Urothelium cell line (cell line): ENCODE measurements around the gene SCRN1.
"Not testable (repeated sequence)": the region's sequence is repeated elsewhere in the genome, so short reads cannot be mapped to it uniquely, and the experiment has no call there.

ENCODE experiments used
- DNase-seq: peaks from one replicate; pipeline ENCODE4 v3.0.0; 2011; ENCODE audit warnings: low spot score, mixed read lengths
- FAIRE-seq: peaks from 2 replicates; lab custom pipeline; 2011; peaks lifted over from hg19 to GRCh38; lab: Jason Lieb, UNC

The SCRN1 gene

DNA sequence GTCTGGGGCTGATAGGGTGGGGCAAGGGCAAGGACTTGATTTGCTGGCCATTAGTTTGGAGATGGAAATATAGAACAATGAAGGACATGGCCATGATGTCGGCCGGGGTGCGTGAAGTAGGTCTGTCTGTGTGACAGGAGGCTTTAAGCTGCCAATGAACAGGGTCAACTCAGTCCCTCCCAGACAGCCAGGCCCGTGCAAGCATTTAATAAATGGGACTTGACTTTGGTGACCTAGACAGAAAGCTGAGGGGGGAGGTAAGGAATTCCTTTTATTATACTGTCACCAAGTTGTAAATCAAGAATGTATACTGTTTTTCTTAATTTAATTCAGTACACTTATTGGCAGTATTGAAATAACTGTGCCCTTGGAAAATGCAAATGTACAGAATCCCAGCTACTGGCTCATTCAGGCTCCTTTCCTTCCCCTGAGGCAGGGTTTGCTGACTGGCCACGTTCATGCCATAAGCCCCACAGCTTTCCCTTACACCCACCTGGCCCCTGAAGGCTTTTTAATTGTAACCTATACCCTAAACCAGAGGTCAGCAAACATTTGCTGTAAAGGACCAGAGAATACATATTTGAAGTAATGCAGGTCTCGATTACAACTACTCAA, 96.1 kb downstream of the SCRN1 start:
- no peak for FAIRE-seq
- DNase-seq = no peak

DNA sequence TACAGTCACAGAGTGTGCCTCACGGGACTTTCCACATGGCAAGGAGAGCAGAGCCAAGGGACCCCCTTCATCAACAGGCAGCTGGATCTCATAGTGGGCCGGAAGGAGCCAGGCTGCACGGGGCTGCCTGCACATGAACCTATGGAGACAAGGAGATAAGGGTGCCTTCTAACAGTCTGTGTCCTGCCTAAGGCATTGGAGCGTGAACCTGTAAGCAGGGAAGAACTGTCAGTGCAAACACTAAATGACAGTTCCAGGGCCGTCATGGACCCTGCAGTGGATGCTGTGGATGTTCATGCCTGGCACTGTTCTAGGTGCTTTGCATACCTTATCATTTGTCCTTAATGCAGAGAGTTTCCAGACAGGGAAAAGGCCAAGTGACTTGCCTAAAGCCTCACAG, 97.4 kb downstream of the SCRN1 start:
- FAIRE-seq (no peak), DNase-seq (no peak)

DNA sequence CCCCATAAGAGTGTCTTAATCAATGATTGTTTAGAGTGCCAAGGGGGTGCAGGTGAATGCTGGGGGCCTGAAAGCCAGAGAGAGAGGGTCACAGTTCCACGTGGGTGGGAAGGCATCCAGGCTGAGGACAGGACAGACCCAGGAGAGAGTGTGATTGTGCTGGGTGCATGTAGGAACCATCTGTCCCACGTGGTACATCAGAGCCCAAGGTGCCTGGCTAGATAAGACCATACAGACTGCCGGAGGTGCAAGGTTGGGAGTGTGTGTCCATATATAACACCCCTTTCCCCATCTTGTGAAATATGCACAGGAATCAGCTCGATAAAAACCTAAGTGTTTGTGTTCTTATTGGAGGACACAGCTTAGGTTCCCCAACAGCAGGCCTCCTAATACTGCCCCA, 97.8 kb downstream of the SCRN1 start:
- DNase-seq (no peak), FAIRE-seq (no peak)

DNA sequence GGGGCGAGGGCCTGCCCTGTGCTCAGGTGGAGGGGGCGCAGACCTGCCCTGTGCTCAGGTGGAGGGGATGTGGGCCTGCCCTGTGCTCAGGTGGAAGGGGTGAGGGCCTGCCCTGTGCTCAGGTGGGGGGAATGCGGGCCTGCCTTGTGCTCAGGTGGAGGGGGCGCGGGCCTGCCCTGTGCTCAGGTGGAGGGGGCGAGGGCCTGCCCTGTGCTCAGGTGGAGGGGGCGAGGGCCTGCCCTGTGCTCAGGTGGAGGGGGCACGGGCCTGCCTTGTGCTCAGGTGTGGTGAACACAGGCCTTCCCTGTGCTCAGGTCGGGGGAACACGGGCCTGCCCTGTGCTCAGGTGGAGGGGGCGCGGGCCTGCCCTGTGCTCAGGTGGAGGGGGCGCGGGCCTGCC, 98.8 kb downstream of the SCRN1 start:
- not testable (repeated sequence) for DNase-seq, FAIRE-seq

DNA sequence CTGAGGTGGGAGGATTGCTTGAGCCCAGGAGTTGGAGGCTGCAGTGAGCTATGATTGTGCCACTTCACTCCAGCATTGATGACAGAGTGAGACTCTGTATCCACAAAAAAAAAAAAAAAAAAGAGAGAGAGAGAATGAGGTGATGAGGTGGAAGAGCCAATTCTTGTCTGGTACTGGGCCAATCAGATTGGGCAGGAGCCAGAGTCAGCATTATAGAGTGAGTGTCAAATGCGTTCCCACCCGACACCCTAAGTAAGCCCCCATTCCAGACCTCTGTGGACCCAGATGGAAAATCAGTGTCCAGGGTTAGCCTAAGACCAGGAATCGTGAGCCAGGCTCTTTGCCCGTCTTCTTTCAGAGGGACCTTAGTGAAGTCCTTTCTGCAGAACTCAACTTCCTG, 99.3 kb downstream of the SCRN1 start:
- no peak for FAIRE-seq

DNA sequence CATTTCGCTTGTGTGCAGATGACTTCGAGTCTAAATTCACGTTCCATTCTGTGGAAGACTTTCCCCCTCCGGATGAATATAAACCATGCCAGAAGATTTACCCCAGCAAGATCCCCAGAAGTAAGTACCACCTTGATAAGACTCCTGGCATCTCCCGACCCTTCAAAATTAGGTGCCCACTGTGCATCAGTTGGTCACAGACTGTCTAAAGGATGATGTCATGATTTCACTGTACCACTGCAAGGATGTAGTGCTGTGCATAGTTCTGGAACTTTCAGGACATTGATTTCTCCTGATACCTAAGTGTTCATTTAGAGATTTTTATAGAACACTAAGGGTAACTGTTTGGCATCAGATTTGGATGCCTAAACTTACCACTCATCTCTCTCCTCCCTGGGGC, 100.3 kb downstream of the SCRN1 start:
- FAIRE-seq = peak; percentile 32
- no peak for DNase-seq

More for the DNA sequence above, 99.3 kb downstream of the SCRN1 start:
- no peak for DNase-seq

DNA sequence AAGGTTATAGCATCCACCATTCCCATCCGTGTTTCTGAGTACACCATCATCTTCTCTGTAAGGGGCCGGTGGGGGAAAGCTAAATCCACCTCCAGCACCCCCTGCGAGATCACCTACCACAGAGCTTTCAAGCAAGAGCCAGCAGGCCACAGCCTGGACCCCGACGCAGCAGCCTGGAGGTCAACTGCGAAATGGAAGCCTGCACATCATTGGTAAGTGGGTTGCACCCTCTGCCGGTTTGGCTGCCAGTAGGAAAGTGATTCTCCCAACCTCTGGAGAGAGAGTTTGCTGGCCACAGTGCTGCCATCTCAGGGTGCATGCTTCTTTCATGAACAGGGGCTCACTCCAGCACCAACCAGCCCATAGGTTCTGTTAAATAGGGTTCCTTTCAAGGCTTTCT, 101.6 kb downstream of the SCRN1 start:
- FAIRE-seq (no peak), DNase-seq (no peak)

DNA sequence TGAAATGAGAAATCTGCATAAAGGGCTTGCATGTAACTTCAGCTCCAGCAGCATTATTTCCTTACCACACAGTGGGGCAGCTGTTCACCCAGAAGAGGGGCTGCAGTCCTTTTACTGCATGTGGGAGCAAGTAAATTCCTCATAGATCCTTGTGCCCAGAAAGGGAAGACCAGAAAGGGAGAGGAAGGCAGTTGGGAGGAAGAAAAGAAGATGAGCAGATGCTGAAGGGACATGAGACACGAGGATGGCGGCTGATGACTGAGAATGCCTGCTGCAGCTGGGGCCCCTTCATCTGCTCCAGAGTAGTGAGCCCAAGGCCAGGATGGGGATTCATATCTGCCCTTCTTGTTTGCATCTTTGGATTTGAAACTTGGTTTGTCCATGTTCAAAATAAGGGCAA, 102.8 kb downstream of the SCRN1 start:
- FAIRE-seq (no peak), DNase-seq (no peak)

DNA sequence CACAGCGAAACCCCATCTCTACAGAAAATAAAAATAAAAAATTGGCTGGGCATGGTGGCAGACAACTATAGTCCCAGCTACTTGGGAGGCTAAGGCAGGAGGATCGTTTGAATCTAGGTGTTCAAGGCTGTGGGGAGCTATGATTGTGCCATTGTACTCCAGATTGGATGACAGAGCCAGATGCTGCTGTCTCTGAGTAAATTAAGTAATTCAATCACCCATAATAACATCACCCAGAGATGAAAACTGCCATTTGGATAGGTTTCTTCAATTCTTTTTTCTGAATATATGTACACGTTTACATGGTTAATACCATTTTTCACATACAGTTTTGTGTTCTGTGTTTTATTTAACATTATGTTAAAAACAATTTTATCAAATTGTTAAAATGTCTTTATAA, 104.0 kb downstream of the SCRN1 start:
- FAIRE-seq (no peak), DNase-seq (no peak)

DNA sequence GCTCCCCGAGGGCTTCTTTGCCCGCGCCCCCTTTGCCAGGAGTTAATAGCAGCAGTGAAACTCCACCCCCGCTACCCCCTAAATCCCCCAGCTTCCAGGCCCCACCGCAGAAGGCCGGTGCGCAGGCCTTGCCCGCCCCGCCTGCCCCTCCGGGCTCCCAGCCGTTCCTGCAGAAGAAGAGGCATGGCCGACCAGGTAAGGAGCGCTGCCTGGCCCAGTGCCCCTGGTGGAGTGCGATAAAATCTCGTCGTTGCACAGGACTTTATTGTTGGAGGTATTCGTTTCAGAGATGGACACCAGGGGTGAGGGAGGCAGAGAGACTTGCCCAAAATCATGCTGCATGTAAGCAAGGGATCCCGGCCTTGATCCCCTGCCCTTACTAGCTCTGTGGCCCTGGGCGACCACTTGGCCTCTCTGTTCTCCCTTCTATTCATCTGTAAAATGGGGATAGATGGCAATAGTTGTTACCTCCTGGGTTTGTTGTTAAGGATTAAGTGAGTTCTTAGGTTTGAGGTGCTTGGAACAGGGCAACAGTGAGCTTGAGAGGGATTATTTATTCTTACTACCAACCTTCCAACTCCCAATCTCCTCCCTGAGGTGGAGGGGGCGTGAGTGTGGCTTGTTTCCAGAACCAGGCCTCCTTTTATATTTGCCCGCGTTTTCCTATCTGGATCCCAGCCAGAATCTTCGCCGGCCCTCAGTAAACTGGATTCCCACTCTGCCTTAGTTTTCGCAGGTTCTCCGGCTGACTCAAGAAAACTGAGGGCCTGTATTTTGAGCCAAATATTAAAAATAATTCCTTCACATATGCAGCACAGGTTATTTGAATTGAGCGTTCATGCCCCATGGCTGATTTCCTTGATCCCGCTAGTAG, 105.0 kb downstream of the SCRN1 start:
- FAIRE-seq (no peak), DNase-seq (no peak)

DNA sequence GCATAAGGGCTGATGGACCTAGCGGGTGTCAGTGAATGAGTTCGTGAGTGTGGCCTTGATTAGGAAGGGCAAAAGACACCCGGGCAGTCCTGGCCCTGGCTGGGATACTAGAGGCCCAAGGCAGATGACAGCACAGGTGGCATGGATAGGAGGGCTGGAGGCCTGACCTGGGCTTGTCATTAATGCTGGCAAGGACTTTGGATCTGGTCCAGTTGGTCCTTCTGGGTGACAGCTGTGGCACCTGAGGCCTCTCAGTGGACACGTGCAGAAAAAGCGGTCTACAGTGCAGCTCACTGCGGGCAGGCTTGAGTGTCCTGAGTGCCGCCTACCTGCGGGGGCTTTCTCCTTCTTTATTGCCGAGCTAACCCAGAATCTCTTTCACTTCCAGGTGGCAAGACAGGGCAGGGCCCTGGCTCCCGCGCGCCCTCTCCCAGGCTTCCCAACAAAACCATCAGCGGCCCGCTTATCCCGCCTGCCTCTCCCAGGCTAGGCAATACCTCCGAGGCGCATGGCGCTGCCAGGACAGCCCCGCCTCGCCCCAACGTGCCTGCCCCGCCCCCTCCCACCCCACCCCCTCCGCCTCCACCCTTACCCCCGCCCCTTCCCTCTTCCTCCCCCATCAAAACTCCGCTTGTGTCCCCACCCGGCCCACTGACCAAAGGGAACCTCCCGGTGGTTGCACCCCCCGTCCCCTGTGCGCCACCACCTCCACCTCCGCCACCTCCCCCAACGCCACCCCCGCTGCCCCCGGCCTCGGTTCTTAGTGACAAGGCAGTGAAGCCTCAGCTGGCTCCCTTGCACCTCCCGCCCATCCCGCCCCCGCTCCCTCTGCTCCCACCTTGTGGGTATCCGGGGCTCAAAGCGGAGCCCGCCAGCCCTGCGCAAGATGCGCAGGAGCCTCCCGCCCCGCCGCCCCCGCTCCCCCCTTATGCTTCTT, 105.9 kb downstream of the SCRN1 start:
- DNase-seq (no peak), FAIRE-seq (no peak)

DNA sequence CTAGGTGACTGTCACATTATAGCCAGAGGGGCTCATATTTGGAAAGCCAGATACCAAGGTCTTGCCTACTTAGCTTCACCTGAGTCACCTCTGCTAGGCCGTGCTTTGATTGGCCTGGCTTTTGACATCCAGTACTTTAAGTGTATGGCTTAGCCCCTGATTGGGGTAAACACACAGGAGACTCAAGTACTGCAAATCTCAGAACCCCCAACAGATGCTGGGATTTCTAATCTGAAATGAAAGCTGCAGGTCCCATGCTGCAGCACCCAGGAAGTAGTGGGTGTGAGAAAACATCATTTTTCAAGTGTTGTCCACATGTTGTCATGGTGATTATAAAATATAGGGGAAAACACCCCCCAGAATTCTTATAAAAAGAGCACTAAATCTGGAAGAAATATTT, 107.1 kb downstream of the SCRN1 start:
- FAIRE-seq (no peak), DNase-seq (no peak)

DNA sequence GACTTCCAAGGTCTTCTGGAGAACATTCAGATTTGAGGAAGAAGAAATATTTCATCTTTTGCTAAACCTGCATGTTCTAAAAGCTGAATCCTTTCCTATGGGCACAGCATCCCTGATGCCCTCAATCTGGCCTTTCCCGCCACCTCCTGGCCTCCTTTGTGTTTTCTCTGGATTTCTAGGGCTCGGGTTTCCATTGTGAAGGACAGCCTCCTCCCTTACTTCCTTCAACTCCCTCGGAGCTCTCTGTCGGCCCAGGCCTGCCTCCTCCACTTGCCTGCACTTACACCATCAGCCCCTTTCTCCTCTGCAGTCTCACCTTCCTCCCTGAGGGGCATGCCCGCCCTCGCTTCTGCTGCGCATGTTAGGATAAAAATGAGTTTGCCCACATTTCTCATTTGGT, 107.9 kb downstream of the SCRN1 start:
- FAIRE-seq = peak; percentile 44

DNA sequence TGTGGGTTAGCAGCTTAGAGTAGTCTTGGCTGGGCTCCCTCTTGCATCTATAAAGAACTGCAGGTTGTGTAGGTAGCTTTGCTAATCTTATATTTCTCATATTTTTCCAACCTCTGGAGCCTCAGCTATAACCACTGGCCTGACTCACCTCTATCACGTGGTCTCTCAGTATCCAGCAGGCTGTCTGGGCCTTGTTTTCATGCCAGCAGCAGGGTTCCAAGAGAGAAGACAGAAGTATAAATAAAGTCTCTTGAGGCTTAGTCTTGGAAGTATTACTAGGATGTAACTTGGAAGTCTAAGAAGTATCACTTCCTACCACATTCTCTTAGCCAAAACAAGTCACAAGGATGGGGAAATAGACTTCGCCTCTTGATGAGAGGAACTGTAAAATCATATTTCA, 110.0 kb downstream of the SCRN1 start:
- FAIRE-seq = no peak

More for the DNA sequence above, 107.9 kb downstream of the SCRN1 start:
- no peak for DNase-seq

DNA sequence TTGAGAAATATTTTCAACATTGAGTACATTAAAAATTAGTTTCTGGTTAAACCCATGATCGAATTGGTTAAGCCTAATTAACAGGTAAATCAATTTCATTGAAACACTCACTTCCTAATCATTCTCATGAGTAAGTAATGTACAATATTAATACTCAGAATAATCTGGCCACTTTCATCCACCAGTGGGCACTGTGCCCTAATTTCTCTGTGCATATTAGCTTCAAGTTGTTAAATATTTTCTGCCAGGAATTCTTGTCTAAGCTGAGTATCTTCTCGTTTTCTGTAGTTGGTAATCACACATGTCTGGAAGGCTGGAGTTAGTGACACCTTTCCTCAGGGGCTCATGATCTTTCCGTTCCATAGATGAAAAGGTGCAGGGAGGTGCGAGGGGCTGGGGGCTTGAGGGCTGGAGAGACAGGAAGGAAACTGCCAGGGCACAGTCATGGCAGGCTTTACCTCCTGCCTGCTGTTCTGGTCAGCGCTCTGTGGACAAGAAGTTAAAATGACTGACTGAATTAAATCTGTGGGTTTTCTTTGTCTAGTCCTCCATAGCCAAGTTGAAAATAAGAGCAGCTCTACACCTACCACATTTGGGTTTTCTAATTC, 111.4 kb downstream of the SCRN1 start:
- no peak for FAIRE-seq

More for the DNA sequence above, 110.0 kb downstream of the SCRN1 start:
- peak; percentile 58 for DNase-seq

DNA sequence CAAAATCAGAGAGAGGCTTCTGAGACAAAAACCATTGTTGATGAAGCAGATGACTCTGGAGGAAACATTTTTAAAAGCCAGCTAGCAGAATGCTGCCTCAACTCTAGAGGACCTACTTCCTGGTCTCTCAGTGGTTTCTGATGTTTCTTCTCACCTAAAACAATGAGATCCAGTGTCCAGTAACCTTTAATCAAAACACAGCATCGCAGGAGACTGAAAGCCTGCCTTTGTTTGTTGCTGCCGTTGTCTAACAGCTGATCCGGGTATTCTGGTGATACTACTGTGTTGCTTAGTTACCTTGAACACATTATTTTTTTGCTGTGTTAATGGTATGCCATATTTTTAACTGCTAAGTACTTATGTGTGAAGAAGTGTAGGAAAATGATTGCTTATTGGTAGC, 112.4 kb downstream of the SCRN1 start:
- FAIRE-seq = no peak
- no peak for DNase-seq

More for the DNA sequence above, 111.4 kb downstream of the SCRN1 start:
- peak; percentile 44 for DNase-seq

DNA sequence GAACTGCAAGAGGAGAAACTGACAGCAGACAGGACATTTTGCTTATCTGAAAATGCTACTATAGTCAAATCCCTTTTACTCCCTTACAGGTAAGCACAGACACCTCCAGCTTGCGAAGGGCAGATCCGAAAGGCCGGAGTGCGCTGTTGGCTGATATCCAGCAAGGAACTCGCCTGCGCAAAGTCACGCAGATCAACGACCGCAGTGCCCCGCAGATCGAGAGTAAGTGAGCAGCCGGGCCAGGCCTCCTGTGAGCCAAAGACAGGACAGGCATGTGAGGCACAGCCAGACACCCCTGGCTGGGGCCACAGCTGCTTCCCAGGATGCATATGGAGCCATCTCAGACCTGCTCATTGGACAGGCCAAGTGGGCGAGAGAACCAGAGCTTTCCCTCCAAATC, 113.9 kb downstream of the SCRN1 start:
- DNase-seq (no peak), FAIRE-seq (no peak)

DNA sequence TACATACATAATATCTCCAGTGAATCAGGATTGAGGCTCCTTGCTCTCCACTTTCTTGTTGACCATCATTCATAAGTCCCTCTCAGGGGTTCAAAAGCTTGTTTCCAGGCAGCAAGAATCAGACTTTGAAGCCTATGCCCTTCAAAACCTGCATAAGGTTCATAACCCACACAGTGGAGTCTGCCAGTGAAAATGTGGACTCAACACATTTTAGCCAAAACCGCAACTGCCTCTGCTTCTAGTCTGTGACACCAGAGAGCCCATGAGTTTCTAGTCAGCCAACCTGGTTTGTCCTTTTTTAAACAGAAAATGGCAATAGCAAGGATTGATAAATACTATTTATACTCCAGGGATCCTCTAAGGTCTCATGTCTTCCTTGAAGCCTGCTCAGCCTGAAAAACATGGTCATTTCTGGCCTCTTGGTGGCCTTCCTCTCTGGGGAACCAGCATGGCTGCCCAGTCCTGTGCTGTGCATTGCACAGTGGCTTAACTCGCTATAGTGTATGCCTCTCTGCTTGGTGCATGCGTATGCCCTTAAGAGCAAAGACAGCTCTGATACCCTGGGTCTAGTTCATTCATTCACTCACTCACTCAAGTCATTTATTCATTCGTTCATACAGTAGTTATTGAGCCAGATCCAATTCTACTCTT, 115.8 kb downstream of the SCRN1 start:
- no peak for DNase-seq

DNA sequence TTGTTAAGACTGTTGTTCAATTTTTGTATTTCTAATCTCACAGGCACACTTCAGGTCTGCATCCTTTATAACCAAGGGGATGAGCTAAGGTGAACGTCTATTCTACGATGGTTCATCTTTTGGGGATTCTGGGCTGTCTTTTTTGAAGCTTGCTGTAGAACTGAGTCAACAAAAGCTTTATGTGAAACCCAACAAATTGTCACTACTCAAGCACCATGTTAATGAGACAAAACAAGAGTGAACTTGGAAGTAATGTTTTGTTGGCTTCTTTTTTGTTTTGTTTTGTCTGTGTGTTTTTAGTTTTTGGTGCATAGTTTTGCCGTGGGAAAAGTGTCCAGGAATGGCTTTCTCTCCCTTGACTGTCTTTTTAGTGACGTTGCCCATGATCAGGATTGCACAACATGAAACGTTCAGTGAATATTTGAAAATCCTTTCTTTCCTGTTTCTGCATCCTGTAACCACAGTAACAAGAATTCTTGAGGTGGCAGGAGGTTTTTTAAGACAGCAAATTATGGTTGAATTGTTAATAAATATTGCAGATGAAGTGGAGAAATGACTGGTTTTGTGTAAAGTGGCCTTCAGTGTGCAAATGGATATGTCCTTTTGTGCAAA, 117.7 kb downstream of the SCRN1 start:
- FAIRE-seq (no peak), DNase-seq (no peak)

More for the DNA sequence above, 115.8 kb downstream of the SCRN1 start:
- peak; percentile 53 for FAIRE-seq
